Endothelial cell of umbilical vein (primary cell): ENCODE results near the gene OGT. TPM values are rescaled to one million over a fixed set of nuclear protein-coding genes. Genes with fewer than 3 reads are reported as not detected.

Source experiments
- polyA plus RNA-seq, 4 experiments: library from polyadenylated mRNA; depleted of rRNA in 3 of 4; stranded (reverse) in 3 of 4; unstranded in 1 of 4; fragments of >200 nt; gene quantifications; 2 replicates each; pipeline versions ENCODE4 v1.2.1 to v1.2.3, GENCODE V29; 2011 to 2012; ENCODE audit warnings: missing spikeins in 1 of 4
- small RNA-seq: library from RNA; depleted of rRNA; stranded (forward); fragments of <200 nt; gene quantifications from one replicate; pipeline ENCODE3, GENCODE V24; 2012; ENCODE audit warnings: low replicate concordance, low read depth; ENCODE audit not compliant: insufficient read depth, insufficient read length
- total RNA-seq: library from RNA; stranded (reverse); gene quantifications from 2 replicates; pipeline ENCODE4 v1.2.3, GENCODE V29; 2021

OGT gene
- total and polyA plus RNA-seq, 2 donors (not counting 3 experiments of a cell fraction or from before 2014, with no cell fraction given), result 129 to 141 TPM

Small RNA genes lying within 50 kb of the gene (small RNA-seq; reads per million reads assigned to genes)
- not detected for gene RF00019

Other genes with a start within 250 kb of the OGT start
- 465 and 466 TPM in 2 replicates for gene NONO, start 249.5 kb upstream of the OGT start, total RNA-seq
- gene NONO, start 249.5 kb upstream of the OGT start, polyA plus RNA-seq, result 249 and 471 TPM in 2 replicates
- gene ITGB1BP2, start 231.4 kb upstream of the OGT start, total RNA-seq, result 4.6 and 5.9 TPM in 2 replicates
- gene ITGB1BP2, start 231.4 kb upstream of the OGT start, polyA plus RNA-seq, result 1.2 and 1.8 TPM in 2 replicates
- gene TAF1, start 166.7 kb upstream of the OGT start, total RNA-seq, result 39.0 and 41.0 TPM in 2 replicates
- 7.0 and 8.2 TPM in 2 replicates for gene TAF1, start 166.7 kb upstream of the OGT start, polyA plus RNA-seq
- gene GCNA, start 45.3 kb downstream of the OGT start, total RNA-seq, result 2.3 and 4.0 TPM in 2 replicates
- 0.92 and 1.0 TPM in 2 replicates for gene GCNA, start 45.3 kb downstream of the OGT start, polyA plus RNA-seq
- gene CXCR3, start 85.4 kb downstream of the OGT start, total RNA-seq, result not detected in 2 replicates
- gene CXCR3, start 85.4 kb downstream of the OGT start, polyA plus RNA-seq, result not detected in 2 replicates
- gene CXorf49, start 185.2 kb downstream of the OGT start, total RNA-seq, result not detected in 2 replicates
- not detected in 2 replicates for gene CXorf49, start 185.2 kb downstream of the OGT start, polyA plus RNA-seq
- gene CXorf49B, start 230.2 kb downstream of the OGT start, total RNA-seq, result not detected in 2 replicates
- not detected in 2 replicates for gene CXorf49B, start 230.2 kb downstream of the OGT start, polyA plus RNA-seq